Retinal pigment epithelial cell (primary cell): ENCODE data around the gene DLK1.

ENCODE experiments used
- DNase-seq: peaks from one replicate; pipeline ENCODE4 v3.0.0-alpha.2; 2010; ENCODE audit warnings: low read depth
- H3K4me3 ChIP-seq: 2 replicates; pipeline ENCODE4 v1.5.1; 2011; ENCODE audit warnings: mild to moderate bottlenecking, low read length, control low read depth, moderate library complexity
- TF ChIP-seq, protein P1 (sequence below): conservative IDR thresholded peaks from 2 replicates; pipeline ENCODE4 v1.5.1; 2011; ENCODE audit warnings: low read depth, low read length, control low read depth, inconsistent platforms

DLK1 gene

GRCh38 chr14:100783630-100784370 lies 57.1 kb downstream of the DLK1 start:
- TF ChIP-seq, protein P1, sequence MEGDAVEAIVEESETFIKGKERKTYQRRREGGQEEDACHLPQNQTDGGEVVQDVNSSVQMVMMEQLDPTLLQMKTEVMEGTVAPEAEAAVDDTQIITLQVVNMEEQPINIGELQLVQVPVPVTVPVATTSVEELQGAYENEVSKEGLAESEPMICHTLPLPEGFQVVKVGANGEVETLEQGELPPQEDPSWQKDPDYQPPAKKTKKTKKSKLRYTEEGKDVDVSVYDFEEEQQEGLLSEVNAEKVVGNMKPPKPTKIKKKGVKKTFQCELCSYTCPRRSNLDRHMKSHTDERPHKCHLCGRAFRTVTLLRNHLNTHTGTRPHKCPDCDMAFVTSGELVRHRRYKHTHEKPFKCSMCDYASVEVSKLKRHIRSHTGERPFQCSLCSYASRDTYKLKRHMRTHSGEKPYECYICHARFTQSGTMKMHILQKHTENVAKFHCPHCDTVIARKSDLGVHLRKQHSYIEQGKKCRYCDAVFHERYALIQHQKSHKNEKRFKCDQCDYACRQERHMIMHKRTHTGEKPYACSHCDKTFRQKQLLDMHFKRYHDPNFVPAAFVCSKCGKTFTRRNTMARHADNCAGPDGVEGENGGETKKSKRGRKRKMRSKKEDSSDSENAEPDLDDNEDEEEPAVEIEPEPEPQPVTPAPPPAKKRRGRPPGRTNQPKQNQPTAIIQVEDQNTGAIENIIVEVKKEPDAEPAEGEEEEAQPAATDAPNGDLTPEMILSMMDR: no peak
- no peak for DNase-seq
- H3K4me3 ChIP-seq: no peak overlapping the region

- DNase-seq: no peak
- H3K4me3 ChIP-seq: no peak overlapping the region
- TF ChIP-seq, protein P1: no peak
Observed at GRCh38 chr14:100784523-100785337, 58.0 kb downstream of the DLK1 start.

DNA sequence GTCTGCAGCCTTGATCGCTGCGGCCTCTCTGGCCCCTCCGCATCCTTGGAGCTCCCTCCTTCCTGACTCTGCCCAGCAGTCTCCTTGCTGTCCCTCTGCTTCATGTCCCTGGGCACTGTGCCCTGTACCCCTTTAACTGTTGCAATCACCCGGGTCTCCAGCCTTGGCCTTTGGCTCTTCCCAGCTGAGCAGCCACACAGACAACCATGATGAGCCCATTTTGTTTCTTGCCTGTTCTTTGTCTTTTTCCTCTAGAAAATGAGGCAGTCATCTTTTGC lies 58.6 kb downstream of the DLK1 start:
- H3K4me3 ChIP-seq: no peak overlapping the region
- TF ChIP-seq, protein P1: no peak

DNA sequence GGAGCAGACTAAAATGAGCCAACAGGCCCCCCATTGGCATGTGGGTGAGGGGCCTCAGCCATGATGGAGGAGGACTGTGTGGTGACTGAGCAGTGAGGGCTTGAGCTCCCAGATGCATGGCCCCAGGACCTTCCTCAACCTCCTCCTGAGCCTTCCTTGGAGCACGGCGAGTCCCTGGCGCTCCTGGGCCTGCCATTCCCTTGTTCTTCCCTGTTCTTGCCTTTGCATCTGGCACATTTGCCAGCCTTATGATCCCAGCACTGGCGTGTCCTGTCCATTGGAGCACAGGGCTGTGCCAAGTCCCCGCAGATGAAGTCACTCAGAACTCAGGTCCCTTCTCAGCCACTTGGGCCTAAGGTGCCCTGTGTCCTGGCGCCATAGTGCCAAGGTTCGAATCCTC lies 58.9 kb downstream of the DLK1 start:
- DNase-seq: no peak
- no peak overlapping the region for H3K4me3 ChIP-seq
- TF ChIP-seq, protein P1: no peak

More for the DNA sequence above, 58.6 kb downstream of the DLK1 start:
- DNase-seq: no peak

DNA sequence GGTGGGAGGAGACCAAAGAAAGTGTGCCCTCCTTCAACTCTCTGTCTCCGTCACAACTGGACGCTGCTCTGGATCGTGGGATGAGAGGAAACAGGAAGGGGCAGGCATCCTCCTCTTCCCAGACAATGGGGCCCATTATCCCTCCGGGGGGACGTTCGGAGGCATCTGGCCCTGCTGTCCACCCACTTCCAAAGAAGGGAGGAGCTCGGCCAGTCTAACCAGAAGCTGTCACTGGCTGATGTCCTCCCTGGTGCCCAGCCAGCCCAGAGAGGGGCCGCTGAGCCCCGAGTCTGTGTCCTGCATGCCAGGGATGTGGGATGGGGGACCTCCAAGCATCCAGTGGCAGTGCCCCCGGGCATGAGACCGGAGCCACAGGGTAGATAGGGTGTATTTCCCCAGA lies 59.4 kb downstream of the DLK1 start:
- DNase-seq: no peak
- TF ChIP-seq, protein P1: no peak
- no peak overlapping the region for H3K4me3 ChIP-seq

- DNase-seq: no peak
- TF ChIP-seq, protein P1: no peak
- no peak overlapping the region for H3K4me3 ChIP-seq
Observed at GRCh38 chr14:100786576-100787219, 60.0 kb downstream of the DLK1 start.
